Tibial nerve (tissue), 3 donors: ENCODE data around the gene MEI4.

ENCODE experiments used
- POLR2A ChIP-seq, 2 donors: fragments of 450-650 bp; IDR thresholded peaks; one replicate each; pipeline ENCODE4 v1.6.1; 2017; ENCODE audit warnings: antibody characterized with exemption in 2 of 2, mild to moderate bottlenecking in 2 of 2, moderate library complexity in 2 of 2
- TF ChIP-seq, protein P1 (sequence below), 5 experiments: fragments of 200-600 bp in 3 of 5; fragments of 450-650 bp in 2 of 5; sonication (generic) in 3 of 5; IDR thresholded peaks; one replicate each; pipeline ENCODE4 v1.5.1; 2016 to 2019; ENCODE audit warnings: antibody characterized with exemption in 5 of 5, mild to moderate bottlenecking in 3 of 5, moderate library complexity in 2 of 5

DNA sequence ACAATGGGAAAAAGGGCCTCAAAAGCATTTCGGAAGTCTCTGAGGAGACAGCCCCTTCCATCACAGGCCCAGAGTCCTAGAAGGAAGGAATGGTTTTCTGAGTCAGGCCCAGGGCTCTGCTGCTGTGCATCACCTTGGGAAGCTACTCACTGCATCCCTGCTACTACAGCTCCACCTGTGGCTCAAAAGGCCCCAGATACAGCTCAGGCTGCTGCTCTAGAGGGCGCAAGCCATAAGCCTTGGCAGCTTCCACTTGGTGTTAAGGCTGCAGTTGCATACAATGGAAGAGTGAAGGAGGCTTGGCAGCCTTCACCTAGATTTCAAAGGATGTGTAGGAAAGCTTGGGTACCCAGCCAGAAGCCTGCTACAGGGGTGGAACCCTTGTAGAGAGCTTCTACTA is 54.8 kb downstream of the MEI4 start:
- TF ChIP-seq POLR2A (IDR thresholded peaks at IDR 0.05): no peak
- TF ChIP-seq, protein P1, sequence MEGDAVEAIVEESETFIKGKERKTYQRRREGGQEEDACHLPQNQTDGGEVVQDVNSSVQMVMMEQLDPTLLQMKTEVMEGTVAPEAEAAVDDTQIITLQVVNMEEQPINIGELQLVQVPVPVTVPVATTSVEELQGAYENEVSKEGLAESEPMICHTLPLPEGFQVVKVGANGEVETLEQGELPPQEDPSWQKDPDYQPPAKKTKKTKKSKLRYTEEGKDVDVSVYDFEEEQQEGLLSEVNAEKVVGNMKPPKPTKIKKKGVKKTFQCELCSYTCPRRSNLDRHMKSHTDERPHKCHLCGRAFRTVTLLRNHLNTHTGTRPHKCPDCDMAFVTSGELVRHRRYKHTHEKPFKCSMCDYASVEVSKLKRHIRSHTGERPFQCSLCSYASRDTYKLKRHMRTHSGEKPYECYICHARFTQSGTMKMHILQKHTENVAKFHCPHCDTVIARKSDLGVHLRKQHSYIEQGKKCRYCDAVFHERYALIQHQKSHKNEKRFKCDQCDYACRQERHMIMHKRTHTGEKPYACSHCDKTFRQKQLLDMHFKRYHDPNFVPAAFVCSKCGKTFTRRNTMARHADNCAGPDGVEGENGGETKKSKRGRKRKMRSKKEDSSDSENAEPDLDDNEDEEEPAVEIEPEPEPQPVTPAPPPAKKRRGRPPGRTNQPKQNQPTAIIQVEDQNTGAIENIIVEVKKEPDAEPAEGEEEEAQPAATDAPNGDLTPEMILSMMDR (IDR thresholded peaks at IDR 0.05): no peak
